Neural cell (in vitro differentiated cells): ENCODE measurements around the gene NFX1. TPM values are rescaled to one million over a fixed set of nuclear protein-coding genes. Genes with fewer than 3 reads are reported as not detected.

Experiments
- H2AFZ ChIP-seq: fragments of 200-600, 300-800 bp; sonication (generic), shearing (Covaris generic); 2 replicates; pipeline ENCODE4 v1.6.0; 2014; ENCODE audit warnings: low read depth, mild to moderate bottlenecking, antibody characterized with exemption, low read length, moderate library complexity
- H3F3A ChIP-seq: fragments of 200-600 bp; shearing (Covaris generic); 2 replicates; pipeline ENCODE4 v1.6.1; 2016; ENCODE audit warnings: mild to moderate bottlenecking, moderate library complexity, mixed read lengths, antibody characterized with exemption, low read length; ENCODE audit not compliant: insufficient read depth, poor library complexity, severe bottlenecking
- H3K27ac ChIP-seq: fragments of 200-600, 300-800 bp; sonication (generic), shearing (Covaris generic); 2 replicates; pipeline ENCODE4 v1.5.1; 2014; ENCODE audit warnings: mild to moderate bottlenecking, low read length, moderate library complexity
- H3K27me3 ChIP-seq: fragments of 300-800, 200-600 bp; sonication (generic), shearing (Covaris generic); 2 replicates; pipeline ENCODE4 v1.6.0; 2014; ENCODE audit warnings: mild to moderate bottlenecking, low read depth, low read length, moderate library complexity; ENCODE audit not compliant: insufficient read depth
- H3K36me3 ChIP-seq: fragments of 300-800, 200-600 bp; sonication (generic), shearing (Covaris generic); 2 replicates; pipeline ENCODE4 v1.5.1; 2014; ENCODE audit warnings: mild to moderate bottlenecking, antibody characterized with exemption, low read length, moderate library complexity; ENCODE audit not compliant: insufficient read depth
- H3K4me2 ChIP-seq: fragments of 300-800, 200-600 bp; sonication (generic), shearing (Covaris generic); 2 replicates; pipeline ENCODE4 v1.6.0; 2014; ENCODE audit warnings: mild to moderate bottlenecking, low read length
- H3K4me3 ChIP-seq: fragments of 300-800, 200-600 bp; sonication (generic), shearing (Covaris generic); 2 replicates; pipeline ENCODE4 v1.5.1; 2014; ENCODE audit warnings: mild to moderate bottlenecking, low read length, moderate library complexity
- H3K79me2 ChIP-seq: fragments of 200-600 bp; shearing (Covaris generic); replicated peaks from 2 replicates; pipeline ENCODE4 v1.6.0; 2014; ENCODE audit warnings: mild to moderate bottlenecking, low read length, moderate library complexity; ENCODE audit not compliant: insufficient read depth
- H3K9ac ChIP-seq: fragments of 300-800, 200-600 bp; sonication (generic), shearing (Covaris generic); 2 replicates; pipeline ENCODE4 v1.6.1; 2016; ENCODE audit warnings: mild to moderate bottlenecking, low read length, mixed read lengths
- H3K9me2 ChIP-seq: fragments of 200-600 bp; shearing (Covaris generic); 2 replicates; pipeline ENCODE4 v1.6.1; 2016; ENCODE audit warnings: mild to moderate bottlenecking, low read length, mixed read lengths; ENCODE audit not compliant: insufficient read depth
- H3K9me3 ChIP-seq: fragments of 200-600, 300-800 bp; sonication (generic), shearing (Covaris generic); 2 replicates; pipeline ENCODE4 v1.6.1; 2016; ENCODE audit warnings: mild to moderate bottlenecking, mixed run types, low read length, moderate library complexity, mixed read lengths
- H4K20me1 ChIP-seq: fragments of 200-600 bp; shearing (Covaris generic); 2 replicates; pipeline ENCODE4 v1.6.1; 2016; ENCODE audit warnings: mild to moderate bottlenecking, mixed run types; ENCODE audit not compliant: insufficient read depth
- EP300 ChIP-seq: fragments of 450-650 bp; conservative IDR thresholded peaks from 2 replicates; pipeline ENCODE4 v1.6.1; 2014; ENCODE audit warnings: antibody characterized with exemption, mild to moderate bottlenecking, moderate library complexity; ENCODE audit not compliant: poor library complexity, severe bottlenecking
- EZH2 ChIP-seq: fragments of 200-600, 300-800 bp; shearing (Covaris generic), sonication (generic); IDR thresholded peaks from 2 replicates; pipeline ENCODE4 v1.6.1; 2014; ENCODE audit warnings: antibody characterized with exemption, low read length, borderline replicate concordance, mild to moderate bottlenecking; ENCODE audit not compliant: insufficient read depth, poor library complexity, severe bottlenecking
- MXI1 ChIP-seq: fragments of 450-650 bp; conservative IDR thresholded peaks from 2 replicates; pipeline ENCODE4 v1.6.1; 2014; ENCODE audit warnings: antibody characterized with exemption, mild to moderate bottlenecking; ENCODE audit not compliant: poor library complexity, severe bottlenecking
- POLR2AphosphoS5 ChIP-seq: IDR thresholded peaks from 2 replicates; pipeline ENCODE4 v1.6.1; 2012
- RAD21 ChIP-seq: fragments of 450-650 bp; conservative IDR thresholded peaks from 2 replicates; pipeline ENCODE4 v1.6.1; 2014; ENCODE audit warnings: antibody characterized with exemption, mild to moderate bottlenecking, moderate library complexity
- SMC3 ChIP-seq: fragments of 450-650 bp; conservative IDR thresholded peaks from 2 replicates; pipeline ENCODE4 v1.6.1; 2014; ENCODE audit warnings: antibody characterized with exemption, mild to moderate bottlenecking, moderate library complexity; ENCODE audit not compliant: poor library complexity
- TAF1 ChIP-seq: IDR thresholded peaks from 2 replicates; pipeline ENCODE4 v1.6.1; 2012; ENCODE audit warnings: low read depth
- polyA plus RNA-seq: library from polyadenylated mRNA; depleted of rRNA; stranded (reverse); fragments of >200 nt; gene quantifications from 2 replicates; pipeline ENCODE4 v1.2.3, GENCODE V29; 2014
- TF ChIP-seq, protein P1 (sequence below): fragments of 450-650 bp; IDR thresholded peaks from 2 replicates; pipeline ENCODE4 v1.5.1; 2014; ENCODE audit warnings: antibody characterized with exemption, mild to moderate bottlenecking, moderate library complexity; ENCODE audit not compliant: poor library complexity, severe bottlenecking
- TF ChIP-seq, protein P2 (sequence below): IDR thresholded peaks from 2 replicates; pipeline ENCODE4 v1.6.1; 2012; ENCODE audit warnings: borderline replicate concordance

NFX1 gene
- polyA plus RNA-seq, 1 donor from 2014 or later, result 14.7 TPM

DNA sequence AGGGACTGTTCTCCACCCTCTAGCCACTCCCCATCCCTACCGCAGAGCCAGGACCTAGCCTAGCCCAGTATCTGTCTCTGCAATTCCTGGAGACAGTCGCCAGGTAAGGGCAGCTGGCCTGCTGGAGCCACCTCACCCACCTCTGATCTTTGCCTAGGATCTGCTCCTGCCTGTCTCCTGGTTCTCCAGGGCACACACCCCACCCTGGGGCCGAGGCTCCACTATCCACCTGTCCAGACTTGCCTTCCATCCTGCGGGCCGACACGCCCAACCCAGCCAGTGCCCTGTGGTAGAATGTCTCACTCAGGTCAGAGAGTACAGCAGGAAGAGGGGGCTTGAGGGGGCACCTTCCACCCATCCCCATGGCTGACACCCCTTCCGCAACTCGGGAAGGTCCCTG lies 127.8 kb downstream of the NFX1 start:
- Histone ChIP-seq H3K36me3 (no peaks in the 10 kb centered on the region), H2AFZ (no peak overlapping the region), H3K27me3 (no peaks in the 10 kb centered on the region), H3K9ac (no peak overlapping the region), H3F3A (no peaks in the 10 kb centered on the region), H3K4me3 (no peak overlapping the region), H3K9me2 (no peaks in the 10 kb centered on the region), H3K9me3 (no peaks in the 10 kb centered on the region), H3K79me2 (no peaks in the 10 kb centered on the region), H3K27ac (no peak overlapping the region), H4K20me1 (no peaks in the 10 kb centered on the region), H3K4me2 (no peak overlapping the region)
- TF ChIP-seq SMC3 (no peak), RAD21 (no peak), POLR2AphosphoS5 (no peak), TAF1 (no peak), MXI1 (no peak), EZH2 (no peak), EP300 (no peak)
- TF ChIP-seq, protein P1, sequence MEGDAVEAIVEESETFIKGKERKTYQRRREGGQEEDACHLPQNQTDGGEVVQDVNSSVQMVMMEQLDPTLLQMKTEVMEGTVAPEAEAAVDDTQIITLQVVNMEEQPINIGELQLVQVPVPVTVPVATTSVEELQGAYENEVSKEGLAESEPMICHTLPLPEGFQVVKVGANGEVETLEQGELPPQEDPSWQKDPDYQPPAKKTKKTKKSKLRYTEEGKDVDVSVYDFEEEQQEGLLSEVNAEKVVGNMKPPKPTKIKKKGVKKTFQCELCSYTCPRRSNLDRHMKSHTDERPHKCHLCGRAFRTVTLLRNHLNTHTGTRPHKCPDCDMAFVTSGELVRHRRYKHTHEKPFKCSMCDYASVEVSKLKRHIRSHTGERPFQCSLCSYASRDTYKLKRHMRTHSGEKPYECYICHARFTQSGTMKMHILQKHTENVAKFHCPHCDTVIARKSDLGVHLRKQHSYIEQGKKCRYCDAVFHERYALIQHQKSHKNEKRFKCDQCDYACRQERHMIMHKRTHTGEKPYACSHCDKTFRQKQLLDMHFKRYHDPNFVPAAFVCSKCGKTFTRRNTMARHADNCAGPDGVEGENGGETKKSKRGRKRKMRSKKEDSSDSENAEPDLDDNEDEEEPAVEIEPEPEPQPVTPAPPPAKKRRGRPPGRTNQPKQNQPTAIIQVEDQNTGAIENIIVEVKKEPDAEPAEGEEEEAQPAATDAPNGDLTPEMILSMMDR, result no peak
- TF ChIP-seq, protein P2, sequence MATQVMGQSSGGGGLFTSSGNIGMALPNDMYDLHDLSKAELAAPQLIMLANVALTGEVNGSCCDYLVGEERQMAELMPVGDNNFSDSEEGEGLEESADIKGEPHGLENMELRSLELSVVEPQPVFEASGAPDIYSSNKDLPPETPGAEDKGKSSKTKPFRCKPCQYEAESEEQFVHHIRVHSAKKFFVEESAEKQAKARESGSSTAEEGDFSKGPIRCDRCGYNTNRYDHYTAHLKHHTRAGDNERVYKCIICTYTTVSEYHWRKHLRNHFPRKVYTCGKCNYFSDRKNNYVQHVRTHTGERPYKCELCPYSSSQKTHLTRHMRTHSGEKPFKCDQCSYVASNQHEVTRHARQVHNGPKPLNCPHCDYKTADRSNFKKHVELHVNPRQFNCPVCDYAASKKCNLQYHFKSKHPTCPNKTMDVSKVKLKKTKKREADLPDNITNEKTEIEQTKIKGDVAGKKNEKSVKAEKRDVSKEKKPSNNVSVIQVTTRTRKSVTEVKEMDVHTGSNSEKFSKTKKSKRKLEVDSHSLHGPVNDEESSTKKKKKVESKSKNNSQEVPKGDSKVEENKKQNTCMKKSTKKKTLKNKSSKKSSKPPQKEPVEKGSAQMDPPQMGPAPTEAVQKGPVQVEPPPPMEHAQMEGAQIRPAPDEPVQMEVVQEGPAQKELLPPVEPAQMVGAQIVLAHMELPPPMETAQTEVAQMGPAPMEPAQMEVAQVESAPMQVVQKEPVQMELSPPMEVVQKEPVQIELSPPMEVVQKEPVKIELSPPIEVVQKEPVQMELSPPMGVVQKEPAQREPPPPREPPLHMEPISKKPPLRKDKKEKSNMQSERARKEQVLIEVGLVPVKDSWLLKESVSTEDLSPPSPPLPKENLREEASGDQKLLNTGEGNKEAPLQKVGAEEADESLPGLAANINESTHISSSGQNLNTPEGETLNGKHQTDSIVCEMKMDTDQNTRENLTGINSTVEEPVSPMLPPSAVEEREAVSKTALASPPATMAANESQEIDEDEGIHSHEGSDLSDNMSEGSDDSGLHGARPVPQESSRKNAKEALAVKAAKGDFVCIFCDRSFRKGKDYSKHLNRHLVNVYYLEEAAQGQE, result no peak

DNA sequence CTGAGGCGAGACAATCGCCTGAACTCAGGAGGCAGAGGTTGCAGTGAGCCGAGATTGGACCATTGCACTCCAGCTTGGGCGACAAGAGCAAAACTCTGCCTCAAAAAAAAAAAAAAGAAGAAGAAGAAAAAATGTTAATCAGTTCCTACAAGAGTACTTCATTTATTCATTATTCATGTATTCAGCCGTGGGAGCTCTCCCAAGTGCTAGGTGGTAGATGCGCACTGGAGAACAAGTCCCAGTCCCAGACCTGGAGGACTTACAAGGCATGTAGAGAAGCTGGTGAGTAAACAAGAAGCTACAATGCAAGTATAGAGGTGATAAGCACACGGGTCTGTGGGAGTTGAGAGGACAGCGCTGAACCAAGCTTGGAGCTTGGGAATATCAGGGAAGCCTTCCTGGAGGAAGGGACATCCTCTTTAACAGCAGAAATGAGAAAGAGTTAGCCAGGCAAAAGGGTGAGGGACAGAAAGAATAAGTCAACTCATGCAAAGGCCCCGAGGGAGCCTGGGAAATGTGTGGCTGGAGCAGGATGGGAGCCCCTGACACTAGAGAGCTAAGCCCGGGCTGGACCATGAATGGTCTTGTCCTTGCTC lies 129.5 kb downstream of the NFX1 start:
- Histone ChIP-seq H3K27ac (no peak overlapping the region), H3K4me2 (no peak overlapping the region), H3K9ac (no peak overlapping the region), H3F3A (no peaks in the 10 kb centered on the region), H3K4me3 (no peak overlapping the region), H4K20me1 (no peaks in the 10 kb centered on the region), H3K9me2 (no peaks in the 10 kb centered on the region), H3K27me3 (no peaks in the 10 kb centered on the region), H3K9me3 (no peaks in the 10 kb centered on the region), H2AFZ (no peak overlapping the region), H3K79me2 (no peaks in the 10 kb centered on the region), H3K36me3 (no peaks in the 10 kb centered on the region)
- TF ChIP-seq EP300 (no peak), RAD21 (no peak), TAF1 (no peak), POLR2AphosphoS5 (no peak), EZH2 (no peak), SMC3 (no peak), MXI1 (no peak)
- TF ChIP-seq, protein P2, result no peak
- TF ChIP-seq, protein P1, result no peak
